ENCODE measurements around the gene UBE3B. TPM values are rescaled to one million over a fixed set of nuclear protein-coding genes. Genes with fewer than 3 reads are reported as not detected.
"Not testable (repeated sequence)": the region's sequence is repeated elsewhere in the genome, so short reads cannot be mapped to it uniquely, and the experiment has no call there.

The UBE3B gene
- polyA plus RNA-seq, 1 experiment: 43.9 TPM

DNA sequence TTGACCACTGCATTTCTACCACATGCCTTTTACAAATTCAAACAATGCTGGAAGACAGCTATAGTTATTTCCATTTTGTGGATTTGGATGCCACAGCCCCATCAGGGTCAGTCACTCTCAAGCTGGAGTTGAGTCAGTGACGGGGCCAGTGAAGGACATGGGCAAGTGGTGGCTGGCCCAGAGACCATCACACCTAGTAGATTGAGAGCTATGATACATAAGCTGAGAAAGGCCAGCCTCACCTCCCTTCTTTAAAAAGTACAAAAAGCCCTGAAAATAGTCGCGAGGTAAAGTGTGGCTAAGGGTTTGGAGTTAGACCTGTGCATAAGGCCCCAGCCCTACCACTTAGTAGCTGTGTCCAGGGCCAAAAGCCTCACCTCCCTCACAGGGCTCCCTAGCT, 4.4 kb upstream of the UBE3B start:
- no peaks in the 10 kb centered on the region for H3K27me3 ChIP-seq (ENCODE audit: control insufficient read depth, insufficient read depth, low read length)
- POLR2A ChIA-PET: no interaction called here

DNA sequence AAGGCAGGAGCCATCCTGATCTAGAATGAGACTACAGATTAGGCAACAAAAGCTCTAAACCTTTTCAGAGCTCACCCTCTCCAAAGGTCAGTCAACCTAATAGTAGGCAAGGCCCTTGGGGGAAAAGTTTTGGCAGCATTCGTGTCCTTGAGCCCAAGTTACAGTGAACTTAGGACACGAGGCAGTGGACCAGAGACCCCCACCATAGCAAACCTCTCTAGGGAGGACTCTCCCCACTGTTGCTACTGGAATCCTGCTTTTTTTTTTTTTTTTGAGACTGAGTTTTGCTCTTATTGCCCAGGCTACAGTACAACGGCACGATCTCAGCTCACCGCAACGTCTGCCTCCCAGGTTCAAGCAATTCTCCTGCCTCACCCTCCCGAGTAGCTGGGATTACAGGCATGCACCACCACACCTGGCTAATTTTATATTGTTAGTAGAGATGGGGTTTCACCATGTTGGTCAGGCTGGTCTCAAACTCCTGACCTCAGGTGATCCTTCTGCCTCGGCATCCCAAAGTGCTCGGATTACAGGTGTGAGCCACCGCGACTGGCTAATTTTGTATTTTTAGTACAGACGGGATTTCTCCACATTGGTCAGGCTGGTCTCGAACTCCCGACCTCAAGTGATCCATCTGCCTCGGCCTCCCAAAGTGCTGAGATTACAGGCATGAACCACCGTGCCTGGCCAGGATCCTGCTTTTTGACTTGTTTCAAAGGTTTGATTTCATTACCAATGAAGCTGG, 3.7 kb upstream of the UBE3B start:
- DNase-seq (ENCODE audit: low read depth); H3K27me3 ChIP-seq (ENCODE audit: control insufficient read depth, insufficient read depth, low read length); H3K4me3 ChIP-seq (ENCODE audit: low read depth, low read length); POLR2A ChIA-PET: not testable (repeated sequence)
- H3K36me3 ChIP-seq (ENCODE audit: control insufficient read depth, insufficient read depth, low read length): peaks cover 21% of the 10 kb centered on the region
- CTCF ChIA-PET: interaction anchor here (1.3 to 5.8 kb wide), 4 partner anchors 9 to 46 kb away, joined by 5 to 40 read pairs (median 14); no protein-coding TSS in a partner anchor

More for the DNA sequence above, 4.4 kb upstream of the UBE3B start:
- DNase-seq (ENCODE audit: low read depth): no peak
- CTCF ChIA-PET: interaction anchor here (1.3 to 4.2 kb wide), 3 partner anchors 8 to 45 kb away, joined by 5 to 15 read pairs (median 13); no protein-coding TSS in a partner anchor
- TF ChIP-seq, protein P1, sequence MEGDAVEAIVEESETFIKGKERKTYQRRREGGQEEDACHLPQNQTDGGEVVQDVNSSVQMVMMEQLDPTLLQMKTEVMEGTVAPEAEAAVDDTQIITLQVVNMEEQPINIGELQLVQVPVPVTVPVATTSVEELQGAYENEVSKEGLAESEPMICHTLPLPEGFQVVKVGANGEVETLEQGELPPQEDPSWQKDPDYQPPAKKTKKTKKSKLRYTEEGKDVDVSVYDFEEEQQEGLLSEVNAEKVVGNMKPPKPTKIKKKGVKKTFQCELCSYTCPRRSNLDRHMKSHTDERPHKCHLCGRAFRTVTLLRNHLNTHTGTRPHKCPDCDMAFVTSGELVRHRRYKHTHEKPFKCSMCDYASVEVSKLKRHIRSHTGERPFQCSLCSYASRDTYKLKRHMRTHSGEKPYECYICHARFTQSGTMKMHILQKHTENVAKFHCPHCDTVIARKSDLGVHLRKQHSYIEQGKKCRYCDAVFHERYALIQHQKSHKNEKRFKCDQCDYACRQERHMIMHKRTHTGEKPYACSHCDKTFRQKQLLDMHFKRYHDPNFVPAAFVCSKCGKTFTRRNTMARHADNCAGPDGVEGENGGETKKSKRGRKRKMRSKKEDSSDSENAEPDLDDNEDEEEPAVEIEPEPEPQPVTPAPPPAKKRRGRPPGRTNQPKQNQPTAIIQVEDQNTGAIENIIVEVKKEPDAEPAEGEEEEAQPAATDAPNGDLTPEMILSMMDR (IDR thresholded peaks at IDR 0.05; ENCODE audit: insufficient read depth, low read depth, low read length): no peak
- peaks cover 25% of the 10 kb centered on the region for H3K36me3 ChIP-seq (ENCODE audit: control insufficient read depth, insufficient read depth, low read length)
- H3K4me3 ChIP-seq (ENCODE audit: low read depth, low read length): no peak overlapping the region

DNA sequence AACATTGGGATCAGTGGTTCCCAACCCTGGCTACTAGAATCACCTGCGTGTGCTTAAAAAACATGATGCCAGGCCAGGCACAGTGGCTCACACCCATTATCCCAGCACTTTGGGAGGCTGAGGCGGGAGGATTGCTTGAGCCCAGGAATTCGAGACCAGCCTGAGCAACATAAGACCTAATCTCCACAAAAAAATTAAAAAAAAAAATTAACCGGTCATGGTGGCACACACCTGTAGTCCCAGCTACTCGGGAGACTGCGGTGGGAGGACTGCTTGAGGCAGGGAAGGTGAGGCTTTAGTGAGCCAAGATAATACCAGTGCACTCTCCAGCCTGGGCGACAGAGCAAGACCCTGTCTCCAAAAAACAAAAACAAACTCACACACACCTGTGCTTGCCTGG, 2.3 kb upstream of the UBE3B start:
- H3K4me3 ChIP-seq (ENCODE audit: low read depth, low read length): peak overlapping the region; percentile 84
- H3K27me3 ChIP-seq (ENCODE audit: control insufficient read depth, insufficient read depth, low read length): no peaks in the 10 kb centered on the region
- ChIA-PET POLR2A (interaction anchor here (1.9 kb wide), 1 partner anchor 12 kb away, joined by 11 read pairs; no protein-coding TSS in a partner anchor), CTCF (interaction anchor here (0.6 to 5.8 kb wide), 4 partner anchors 18 to 123 kb away, joined by 3 to 40 read pairs (median 10); no protein-coding TSS in a partner anchor)
- H3K36me3 ChIP-seq (ENCODE audit: control insufficient read depth, insufficient read depth, low read length): peaks cover 15% of the 10 kb centered on the region
- no peak for DNase-seq (ENCODE audit: low read depth)
- TF ChIP-seq, protein P1 (IDR thresholded peaks at IDR 0.05; ENCODE audit: insufficient read depth, low read depth, low read length): no peak

DNA sequence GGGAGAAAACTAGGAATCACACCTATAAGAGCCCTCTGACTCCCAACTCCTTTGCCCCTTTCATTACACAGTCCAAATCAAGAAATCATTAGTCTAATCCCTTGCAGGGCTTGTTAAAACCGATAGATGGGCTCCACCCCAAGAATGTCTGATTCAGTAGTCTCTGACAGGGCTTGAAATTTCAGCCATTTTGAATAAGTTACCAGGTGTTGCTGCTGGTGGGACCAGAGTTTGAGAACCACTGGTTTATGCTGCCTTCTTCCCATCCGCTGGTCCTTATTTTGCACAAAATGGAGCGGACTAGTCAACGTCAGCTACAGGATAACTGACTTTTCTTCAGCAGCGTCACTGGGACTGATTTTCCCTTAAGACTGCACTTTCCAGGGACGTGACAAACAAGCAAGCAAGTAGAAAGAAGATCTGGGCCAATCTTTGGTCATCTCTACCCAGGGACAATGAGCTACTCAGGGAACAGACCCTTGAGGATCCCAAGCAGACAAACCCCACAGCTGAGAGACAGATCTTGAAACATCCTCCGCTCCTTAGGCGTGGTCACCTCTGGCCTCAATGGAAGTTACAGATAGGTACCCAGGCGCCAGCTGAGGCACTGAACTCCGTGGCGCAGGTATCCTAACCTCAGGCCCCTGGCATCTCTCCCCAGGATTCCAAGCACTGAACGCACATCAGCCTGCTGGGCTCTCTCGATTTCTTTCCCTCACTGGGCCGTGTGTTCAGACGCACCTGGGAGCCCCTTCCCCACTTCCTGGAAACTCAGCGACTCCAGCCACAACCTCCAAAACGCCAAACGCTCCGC, 1.2 kb upstream of the UBE3B start:
- DNase-seq (ENCODE audit: low read depth): no peak
- H3K27me3 ChIP-seq (ENCODE audit: control insufficient read depth, insufficient read depth, low read length): no peaks in the 10 kb centered on the region
- H3K36me3 ChIP-seq (ENCODE audit: control insufficient read depth, insufficient read depth, low read length): peaks cover 12% of the 10 kb centered on the region
- ChIA-PET CTCF (interaction anchor here (1.1 to 5.8 kb wide), 6 partner anchors 13 to 48 kb away, joined by 3 to 40 read pairs (median 4); no protein-coding TSS in a partner anchor), POLR2A (interaction anchor here (1.9 kb wide), 1 partner anchor 13 kb away, joined by 11 read pairs; no protein-coding TSS in a partner anchor)
- peak overlapping the region; percentile 84 for H3K4me3 ChIP-seq (ENCODE audit: low read depth, low read length)
- TF ChIP-seq, protein P1 (IDR thresholded peaks at IDR 0.05; ENCODE audit: insufficient read depth, low read depth, low read length): 0 out of 2 replicates have a peak, but pooled peaks have one; percentile 4

DNA sequence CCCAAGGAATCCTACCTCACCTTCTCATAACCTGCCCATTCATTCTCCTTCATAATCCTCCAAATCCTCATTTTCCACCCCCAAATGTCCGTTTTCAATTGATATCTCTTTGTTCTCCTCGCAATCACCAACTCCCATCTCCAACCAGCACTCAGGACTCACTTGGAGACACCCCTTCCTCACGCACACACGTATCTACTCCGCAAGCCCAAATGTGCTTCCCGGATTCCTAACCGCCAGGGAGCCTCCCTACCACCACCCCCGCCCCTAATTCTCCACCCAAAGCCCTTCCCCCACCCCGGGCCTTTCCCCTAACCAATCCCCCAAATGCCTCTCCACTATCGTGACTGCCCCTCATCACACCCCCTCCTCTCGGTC, 638 bp upstream of the UBE3B start:
- ChIA-PET POLR2A (interaction anchor here (0.6 to 1.9 kb wide), 2 partner anchors 10 to 14 kb away, joined by 3 to 11 read pairs; no protein-coding TSS in a partner anchor), CTCF (interaction anchor here (0.7 to 5.8 kb wide), 5 partner anchors 13 to 49 kb away, joined by 4 to 40 read pairs (median 5); no protein-coding TSS in a partner anchor)
- Histone ChIP-seq H3K27me3 (ENCODE audit: control insufficient read depth, insufficient read depth, low read length) (no peaks in the 10 kb centered on the region), H3K36me3 (ENCODE audit: control insufficient read depth, insufficient read depth, low read length) (peaks cover 12% of the 10 kb centered on the region), H3K4me3 (ENCODE audit: low read depth, low read length) (peak overlapping the region; percentile 84)
- TF ChIP-seq, protein P1 (IDR thresholded peaks at IDR 0.05; ENCODE audit: insufficient read depth, low read depth, low read length): no peak
- no peak for DNase-seq (ENCODE audit: low read depth)
